HCT116 (cell line): ENCODE results near the gene BTNL9. TPM values are rescaled to one million over a fixed set of nuclear protein-coding genes. Genes with fewer than 3 reads are reported as not detected.

ENCODE experiments used
- ATAC-seq: fragments of 200-7000 bp; cut with Tn5 transposase; 2 replicates; pipeline ENCODE4 v1.9.1; 2020; ENCODE audit warnings: mild to moderate bottlenecking, moderate library complexity
- BruUV-seq: library from RNA; stranded (reverse); fragments of 400-500 nt; replicated peaks from 2 replicates; lab custom pipeline; 2021; lab: Mats Ljungman, UMichigan
- CTCF ChIA-PET: fragments of 300-600 bp; sonication (Branson Sonifier 250); formaldehyde crosslinking; loops from one replicate; lab custom pipeline; 2021; ENCODE audit warnings: antibody characterized with exemption; lab: Charles Lee
- POLR2A ChIA-PET: fragments of 300-600, 350-600 bp; sonication (Branson Sonifier 250); formaldehyde crosslinking; loops from one replicate; lab custom pipeline; 2021; ENCODE audit warnings: antibody characterized with exemption; lab: Charles Lee
- RAD21 ChIA-PET, 2 experiments: fragments of 300-600 bp; sonication (Branson Sonifier 250); formaldehyde crosslinking; loops; one replicate each; lab custom pipeline; 2023; ENCODE audit warnings: low total read pairs in 2 of 2; ENCODE audit not compliant: uncharacterized antibody in 2 of 2, unreplicated experiment in 2 of 2, low non-redundant PET in 1 of 2; lab: Charles Lee
- DNase-seq: peaks from one replicate; pipeline ENCODE4 v3.0.0-alpha.2; 2010; ENCODE audit warnings: low read depth, low spot score
- H2AFZ ChIP-seq: fragments of 200-600 bp; shearing (Covaris generic), sonication (generic); 2 replicates; pipeline ENCODE4 v1.6.1; 2017; ENCODE audit warnings: low read depth, mixed run types, mixed read lengths, antibody characterized with exemption, low read length; ENCODE audit not compliant: poor library complexity, severe bottlenecking
- H3K27ac ChIP-seq: 2 replicates; pipeline ENCODE4 v1.5.1; 2012; ENCODE audit warnings: low read depth, low read length
- H3K27me3 ChIP-seq: fragments of 200-600 bp; sonication (generic); 2 replicates; pipeline ENCODE4 v1.6.1; 2016; ENCODE audit warnings: mixed run types, low read length, mixed read lengths; ENCODE audit not compliant: insufficient read depth
- H3K36me3 ChIP-seq, 2 experiments: fragments of 200-500 bp in 1 of 2; fragments of 200-600 bp in 1 of 2; sonication (Bioruptor generic) in 1 of 2; sonication (generic) in 1 of 2; 2 replicates each; pipeline versions ENCODE4 v1.5.1 to v1.6.1; 2014 to 2016; ENCODE audit warnings: low read length in 2 of 2, inconsistent platforms in 1 of 2, mixed read lengths in 1 of 2, mixed run types in 1 of 2; ENCODE audit not compliant: insufficient read depth in 2 of 2, control insufficient read depth in 1 of 2
- H3K4me1 ChIP-seq, 2 experiments: fragments of 200-600 bp in 1 of 2; sonication (generic) in 1 of 2; 2 replicates each; pipeline versions ENCODE4 v1.5.1 to v1.6.1; 2012 to 2017; ENCODE audit warnings: low read length in 2 of 2, inconsistent platforms in 1 of 2, mild to moderate bottlenecking in 1 of 2, mixed read lengths in 1 of 2, mixed run types in 1 of 2, moderate library complexity in 1 of 2; ENCODE audit not compliant: insufficient read depth in 2 of 2, control insufficient read depth in 1 of 2
- H3K4me2 ChIP-seq: fragments of 200-600 bp; sonication (generic); 2 replicates; pipeline ENCODE4 v1.6.1; 2017; ENCODE audit warnings: mixed run types, low read length, mixed read lengths
- H3K4me3 ChIP-seq, 2 experiments: fragments of 200-600 bp in 1 of 2; sonication (generic) in 1 of 2; replicated peaks in 1 of 2; 2 replicates each; pipeline ENCODE4 v1.5.1; 2011 to 2016; ENCODE audit warnings: low read length in 2 of 2, control low read depth in 1 of 2, low read depth in 1 of 2, mild to moderate bottlenecking in 1 of 2, mixed read lengths in 1 of 2, mixed run types in 1 of 2
- H3K79me2 ChIP-seq: fragments of 200-600 bp; sonication (generic); 2 replicates; pipeline ENCODE4 v1.6.1; 2017; ENCODE audit warnings: mild to moderate bottlenecking, mixed run types, low read length, moderate library complexity, mixed read lengths; ENCODE audit not compliant: insufficient read depth
- H3K9ac ChIP-seq: fragments of 200-600 bp; sonication (generic); 2 replicates; pipeline ENCODE4 v1.6.1; 2016; ENCODE audit warnings: low read length, mixed read lengths
- H3K9me2 ChIP-seq: fragments of 200-600 bp; sonication (generic), shearing (Covaris generic); 2 replicates; pipeline ENCODE4 v1.6.1; 2017; ENCODE audit warnings: mixed run types, mild to moderate bottlenecking, moderate library complexity; ENCODE audit not compliant: insufficient read depth
- H3K9me3 ChIP-seq, 2 experiments: fragments of 200-500 bp in 1 of 2; fragments of 200-600 bp in 1 of 2; sonication (Bioruptor generic) in 1 of 2; sonication (generic) in 1 of 2; 2 replicates each; pipeline ENCODE4 v1.6.1; 2014 to 2017; ENCODE audit warnings: low read length in 2 of 2, mixed read lengths in 2 of 2, inconsistent platforms in 1 of 2, low read depth in 1 of 2, mild to moderate bottlenecking in 1 of 2, mixed run types in 1 of 2, moderate library complexity in 1 of 2; ENCODE audit not compliant: control insufficient read depth in 1 of 2, insufficient read depth in 1 of 2
- H4K20me1 ChIP-seq: fragments of 200-600 bp; sonication (generic), shearing (Covaris generic); 2 replicates; pipeline ENCODE4 v1.6.1; 2017; ENCODE audit warnings: mixed run types, mild to moderate bottlenecking, moderate library complexity; ENCODE audit not compliant: insufficient read depth
- CBX3 ChIP-seq: IDR thresholded peaks from 2 replicates; pipeline ENCODE4 v1.6.1; 2012; ENCODE audit warnings: low read depth
- FOSL1 ChIP-seq: IDR thresholded peaks from 2 replicates; pipeline ENCODE4 v1.6.1; 2012; ENCODE audit warnings: low read depth
- POLR2AphosphoS5 ChIP-seq: IDR thresholded peaks from 2 replicates; pipeline ENCODE4 v1.6.1; 2011; ENCODE audit warnings: mild to moderate bottlenecking, low read depth, low read length, moderate library complexity
- SIN3A ChIP-seq: IDR thresholded peaks from 2 replicates; pipeline ENCODE4 v1.6.1; 2012; ENCODE audit warnings: low read depth
- intact Hi-C: fragments of 100-400 bp; cut with micrococcal nuclease; formaldehyde crosslinking; loops from 2 replicates; pipeline ENCODE4 v1.10.0; 2022
- total RNA-seq: library from RNA; stranded (reverse); gene quantifications from one replicate; pipeline ENCODE4 v1.2.1, GENCODE V29; 2021; ENCODE audit not compliant: unreplicated experiment
- TF ChIP-seq, protein P1 (sequence below): IDR thresholded peaks from 2 replicates; pipeline ENCODE4 v1.6.1; 2012
- TF ChIP-seq, protein P2 (sequence below): IDR thresholded peaks from 2 replicates; pipeline ENCODE4 v1.6.1; 2011; ENCODE audit warnings: mild to moderate bottlenecking, low read length, moderate library complexity; ENCODE audit not compliant: insufficient replicate concordance; ENCODE audit errors: extremely low read depth
- TF ChIP-seq, protein P3 (sequence below), 3 experiments: fragments of 200-600 bp in 1 of 3; sonication (generic) in 1 of 3; IDR thresholded peaks in 2 of 3; conservative IDR thresholded peaks in 1 of 3; 2 replicates each; pipeline ENCODE4 v1.5.1; 2012 to 2017; ENCODE audit warnings: low read depth in 2 of 3, low read length in 2 of 3, antibody characterized with exemption in 1 of 3, borderline replicate concordance in 1 of 3, control low read depth in 1 of 3, mild to moderate bottlenecking in 1 of 3, mixed read lengths in 1 of 3, mixed run types in 1 of 3, moderate library complexity in 1 of 3; ENCODE audit not compliant: insufficient read depth in 1 of 3

BTNL9 gene
- total RNA-seq, 1 experiment from 2014 or later: 11.7 TPM

DNA sequence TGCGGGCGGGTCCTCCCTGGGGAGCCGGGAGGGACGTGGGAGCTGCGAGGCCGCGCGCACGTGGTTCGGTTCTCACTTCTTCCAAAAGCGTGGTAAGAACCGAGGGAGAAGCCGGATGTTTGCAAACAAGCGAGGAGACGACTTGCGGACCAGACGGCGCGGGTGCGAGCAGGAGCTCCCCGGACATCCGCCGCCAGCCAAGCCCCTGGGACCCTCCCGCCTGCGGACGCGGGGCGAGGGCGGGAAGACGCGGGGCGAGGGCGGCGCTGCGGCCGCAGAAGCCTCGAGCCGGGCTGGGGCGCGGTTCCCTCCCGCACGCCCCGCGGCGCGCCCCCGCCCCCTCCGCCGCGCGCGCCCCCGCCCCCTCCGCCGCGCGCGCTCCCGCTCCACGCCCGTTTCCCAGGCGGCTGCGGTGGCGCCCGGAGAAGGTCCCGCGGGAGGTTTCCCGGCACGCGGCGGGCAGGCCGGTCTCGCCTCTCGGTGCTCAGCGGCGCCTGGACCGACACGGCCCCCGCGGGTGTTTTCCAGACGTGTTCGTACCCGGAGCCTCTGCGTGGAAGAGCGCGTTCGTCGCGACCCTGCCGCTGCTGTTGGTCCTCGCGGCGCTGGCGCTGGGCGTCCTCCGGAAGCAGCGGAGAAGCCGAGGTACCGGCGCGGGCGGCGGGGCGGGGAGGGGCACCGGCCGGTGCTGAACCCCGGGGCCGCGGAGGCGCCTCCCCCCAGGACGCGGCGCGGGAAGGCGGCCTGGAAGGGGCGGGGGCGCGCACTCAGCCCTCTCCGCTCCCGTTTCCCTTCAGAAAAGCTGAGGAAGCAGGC lies 12.8 kb downstream of the BTNL9 start:
- intact Hi-C loops: no loop called here
- peak overlapping the region; percentile 56 for H3K9ac ChIP-seq
- no peaks in the 10 kb centered on the region for H3K36me3 ChIP-seq
- no peaks in the 10 kb centered on the region for H3K79me2 ChIP-seq
- DNase-seq: no peak
- BruUV-seq: no TSS peak
- no peaks in the 10 kb centered on the region for H4K20me1 ChIP-seq
- H3K9me3 ChIP-seq: no peaks in the 10 kb centered on the region
- POLR2A ChIA-PET: no interaction called here
- RAD21 ChIA-PET: no interaction called here
- H3K27ac ChIP-seq: no peak overlapping the region; the same call in 1 of the 2 replicates
- TF ChIP-seq, protein P1, sequence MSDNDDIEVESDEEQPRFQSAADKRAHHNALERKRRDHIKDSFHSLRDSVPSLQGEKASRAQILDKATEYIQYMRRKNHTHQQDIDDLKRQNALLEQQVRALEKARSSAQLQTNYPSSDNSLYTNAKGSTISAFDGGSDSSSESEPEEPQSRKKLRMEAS: peak; percentile 92
- TF ChIP-seq FOSL1 (no peak), POLR2AphosphoS5 (peak; percentile 60)
- TF ChIP-seq, all 23 proteins: peak for 2
- Histone ChIP-seq H3K4me3 (peak overlapping the region; percentile 49 to 61), H2AFZ (peak overlapping the region; percentile 78), H3K4me2 (peak overlapping the region; percentile 78), H3K4me1 (peaks cover 3 to 17% of the 10 kb centered on the region in 2 experiments; a peak in 3 of 4 replicates), H3K27me3 (no peaks in the 10 kb centered on the region), H3K9me2 (no peaks in the 10 kb centered on the region)
- CTCF ChIA-PET: interaction anchor here (1.0 kb wide), 1 partner anchor 36 kb away, joined by 3 read pairs; no protein-coding TSS in a partner anchor
- ATAC-seq: peak; percentile 71

DNA sequence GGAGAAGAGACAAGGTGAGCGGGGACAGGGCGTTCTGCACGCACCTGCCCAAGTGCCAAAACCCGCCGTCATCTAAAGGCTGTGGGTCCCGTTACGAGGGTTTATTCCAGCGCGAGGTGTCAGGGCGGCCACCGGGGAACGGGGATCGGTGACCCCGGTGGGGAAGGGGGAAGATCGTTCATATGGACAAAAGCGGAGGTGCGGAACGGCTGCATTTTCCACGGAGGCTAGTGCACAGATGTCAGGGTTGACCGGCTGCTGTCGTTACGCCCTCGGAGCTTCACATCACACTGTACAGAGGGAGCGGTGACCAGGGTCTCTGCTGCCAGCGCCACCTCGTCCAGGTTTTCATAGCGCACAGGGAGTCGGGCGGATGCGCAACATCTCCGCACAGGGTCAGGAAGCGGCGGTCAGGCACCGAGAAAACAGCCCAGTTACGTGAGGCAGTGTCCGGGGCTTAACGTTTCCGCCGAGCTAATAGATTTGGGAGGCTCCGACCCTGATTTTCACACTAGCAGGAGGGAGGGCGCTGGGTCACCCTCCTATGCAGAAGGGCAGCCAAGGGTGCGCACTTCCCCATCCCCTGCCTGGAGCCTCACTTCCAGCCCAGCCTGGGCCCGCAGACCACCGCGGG lies 13.5 kb downstream of the BTNL9 start:
- no peaks in the 10 kb centered on the region for H3K36me3 ChIP-seq
- no peak for DNase-seq
- TF ChIP-seq, protein P2, sequence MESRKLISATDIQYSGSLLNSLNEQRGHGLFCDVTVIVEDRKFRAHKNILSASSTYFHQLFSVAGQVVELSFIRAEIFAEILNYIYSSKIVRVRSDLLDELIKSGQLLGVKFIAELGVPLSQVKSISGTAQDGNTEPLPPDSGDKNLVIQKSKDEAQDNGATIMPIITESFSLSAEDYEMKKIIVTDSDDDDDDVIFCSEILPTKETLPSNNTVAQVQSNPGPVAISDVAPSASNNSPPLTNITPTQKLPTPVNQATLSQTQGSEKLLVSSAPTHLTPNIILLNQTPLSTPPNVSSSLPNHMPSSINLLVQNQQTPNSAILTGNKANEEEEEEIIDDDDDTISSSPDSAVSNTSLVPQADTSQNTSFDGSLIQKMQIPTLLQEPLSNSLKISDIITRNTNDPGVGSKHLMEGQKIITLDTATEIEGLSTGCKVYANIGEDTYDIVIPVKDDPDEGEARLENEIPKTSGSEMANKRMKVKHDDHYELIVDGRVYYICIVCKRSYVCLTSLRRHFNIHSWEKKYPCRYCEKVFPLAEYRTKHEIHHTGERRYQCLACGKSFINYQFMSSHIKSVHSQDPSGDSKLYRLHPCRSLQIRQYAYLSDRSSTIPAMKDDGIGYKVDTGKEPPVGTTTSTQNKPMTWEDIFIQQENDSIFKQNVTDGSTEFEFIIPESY: no peak
- TF ChIP-seq CBX3 (no peak), SIN3A (no peak)
- TF ChIP-seq, protein P3, sequence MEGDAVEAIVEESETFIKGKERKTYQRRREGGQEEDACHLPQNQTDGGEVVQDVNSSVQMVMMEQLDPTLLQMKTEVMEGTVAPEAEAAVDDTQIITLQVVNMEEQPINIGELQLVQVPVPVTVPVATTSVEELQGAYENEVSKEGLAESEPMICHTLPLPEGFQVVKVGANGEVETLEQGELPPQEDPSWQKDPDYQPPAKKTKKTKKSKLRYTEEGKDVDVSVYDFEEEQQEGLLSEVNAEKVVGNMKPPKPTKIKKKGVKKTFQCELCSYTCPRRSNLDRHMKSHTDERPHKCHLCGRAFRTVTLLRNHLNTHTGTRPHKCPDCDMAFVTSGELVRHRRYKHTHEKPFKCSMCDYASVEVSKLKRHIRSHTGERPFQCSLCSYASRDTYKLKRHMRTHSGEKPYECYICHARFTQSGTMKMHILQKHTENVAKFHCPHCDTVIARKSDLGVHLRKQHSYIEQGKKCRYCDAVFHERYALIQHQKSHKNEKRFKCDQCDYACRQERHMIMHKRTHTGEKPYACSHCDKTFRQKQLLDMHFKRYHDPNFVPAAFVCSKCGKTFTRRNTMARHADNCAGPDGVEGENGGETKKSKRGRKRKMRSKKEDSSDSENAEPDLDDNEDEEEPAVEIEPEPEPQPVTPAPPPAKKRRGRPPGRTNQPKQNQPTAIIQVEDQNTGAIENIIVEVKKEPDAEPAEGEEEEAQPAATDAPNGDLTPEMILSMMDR (IDR thresholded peaks at IDR 0.05 in 2 of 3, conservative IDR thresholded peaks at IDR 0.05 in 1 of 3; ENCODE audit: borderline replicate concordance in 1 of 3, insufficient read depth in 1 of 3, low read depth in 2 of 3, low read length in 2 of 3): no peak
- no peak overlapping the region; the same call in 1 of the 2 replicates for H3K27ac ChIP-seq
- ChIA-PET POLR2A (no interaction called here), RAD21 (no interaction called here), CTCF (interaction anchor here (1.0 kb wide), 1 partner anchor 35 kb away, joined by 3 read pairs; no protein-coding TSS in a partner anchor)
- no peaks in the 10 kb centered on the region for H4K20me1 ChIP-seq
- peak overlapping the region; percentile 56 for H3K9ac ChIP-seq
- H3K79me2 ChIP-seq: no peaks in the 10 kb centered on the region
- peak overlapping the region; percentile 49 to 61 for H3K4me3 ChIP-seq
- no peaks in the 10 kb centered on the region for H3K9me2 ChIP-seq
- no peaks in the 10 kb centered on the region for H3K27me3 ChIP-seq
- H3K9me3 ChIP-seq: no peaks in the 10 kb centered on the region
- ATAC-seq: peak; percentile 24; the same call in 1 of the 2 replicates
- H2AFZ ChIP-seq: no peak overlapping the region
- H3K4me1 ChIP-seq: peaks cover 3 to 17% of the 10 kb centered on the region in 2 experiments; a peak in 3 of 4 replicates
- H3K4me2 ChIP-seq: peak overlapping the region; percentile 78
- no TSS peak for BruUV-seq
- intact Hi-C loops: no loop called here
